Non-pigmented ciliary epithelial cell (primary cell): Measurements from ENCODE around the gene CDSN.
A peak's percentile ranks its signal among the peaks of the same experiment; 100 is the strongest.
"Not testable (repeated sequence)": the region's sequence is repeated elsewhere in the genome, so short reads cannot be mapped to it uniquely, and the experiment has no call there.

Experiments
- DNase-seq: peaks from one replicate; pipeline ENCODE4 v3.0.0-alpha.2; 2010; ENCODE audit warnings: low read depth

Gene CDSN, protein sequence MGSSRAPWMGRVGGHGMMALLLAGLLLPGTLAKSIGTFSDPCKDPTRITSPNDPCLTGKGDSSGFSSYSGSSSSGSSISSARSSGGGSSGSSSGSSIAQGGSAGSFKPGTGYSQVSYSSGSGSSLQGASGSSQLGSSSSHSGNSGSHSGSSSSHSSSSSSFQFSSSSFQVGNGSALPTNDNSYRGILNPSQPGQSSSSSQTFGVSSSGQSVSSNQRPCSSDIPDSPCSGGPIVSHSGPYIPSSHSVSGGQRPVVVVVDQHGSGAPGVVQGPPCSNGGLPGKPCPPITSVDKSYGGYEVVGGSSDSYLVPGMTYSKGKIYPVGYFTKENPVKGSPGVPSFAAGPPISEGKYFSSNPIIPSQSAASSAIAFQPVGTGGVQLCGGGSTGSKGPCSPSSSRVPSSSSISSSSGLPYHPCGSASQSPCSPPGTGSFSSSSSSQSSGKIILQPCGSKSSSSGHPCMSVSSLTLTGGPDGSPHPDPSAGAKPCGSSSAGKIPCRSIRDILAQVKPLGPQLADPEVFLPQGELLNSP

DNA sequence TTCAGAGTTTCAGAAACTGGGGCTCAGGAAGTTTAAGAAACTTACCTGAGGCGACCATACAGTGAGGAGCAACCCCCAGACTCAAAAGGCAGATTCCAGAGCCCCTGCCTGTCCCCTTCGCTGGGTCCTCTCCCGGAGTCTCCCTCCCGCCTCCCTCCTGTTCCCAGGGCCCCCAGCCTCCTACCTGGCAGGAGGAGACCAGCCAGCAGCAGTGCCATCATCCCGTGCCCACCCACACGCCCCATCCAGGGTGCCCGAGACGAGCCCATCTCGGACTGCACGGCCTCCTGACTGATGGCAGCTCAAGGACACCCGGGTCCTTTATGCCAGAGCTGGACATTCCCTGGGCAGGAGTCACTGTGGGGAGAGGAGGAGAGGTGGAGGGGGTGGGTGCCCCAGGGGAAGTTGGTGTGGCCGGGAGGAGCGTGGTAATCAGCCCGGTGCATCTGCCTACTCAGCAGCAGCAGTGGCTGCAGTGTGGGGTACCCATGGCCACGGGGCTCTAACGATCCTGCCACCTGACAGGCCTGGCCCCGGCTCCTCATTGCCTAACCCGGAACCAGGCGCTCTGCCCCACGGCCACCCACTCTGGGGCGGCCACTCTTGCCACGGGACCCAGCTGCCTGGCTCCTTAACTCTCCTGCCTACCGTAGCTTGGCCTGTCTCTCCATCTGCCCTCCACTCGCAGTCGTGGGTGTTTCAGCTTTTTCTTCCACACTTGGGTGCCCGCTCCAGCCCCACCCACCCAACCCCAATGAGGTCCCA is at the start of gene CDSN:
Gene CDSN (minus strand): TSS at position 296 of the 765 bp plus-strand sequence. CDS start 27 bp downstream, at position 269.
- no peak for DNase-seq

DNA sequence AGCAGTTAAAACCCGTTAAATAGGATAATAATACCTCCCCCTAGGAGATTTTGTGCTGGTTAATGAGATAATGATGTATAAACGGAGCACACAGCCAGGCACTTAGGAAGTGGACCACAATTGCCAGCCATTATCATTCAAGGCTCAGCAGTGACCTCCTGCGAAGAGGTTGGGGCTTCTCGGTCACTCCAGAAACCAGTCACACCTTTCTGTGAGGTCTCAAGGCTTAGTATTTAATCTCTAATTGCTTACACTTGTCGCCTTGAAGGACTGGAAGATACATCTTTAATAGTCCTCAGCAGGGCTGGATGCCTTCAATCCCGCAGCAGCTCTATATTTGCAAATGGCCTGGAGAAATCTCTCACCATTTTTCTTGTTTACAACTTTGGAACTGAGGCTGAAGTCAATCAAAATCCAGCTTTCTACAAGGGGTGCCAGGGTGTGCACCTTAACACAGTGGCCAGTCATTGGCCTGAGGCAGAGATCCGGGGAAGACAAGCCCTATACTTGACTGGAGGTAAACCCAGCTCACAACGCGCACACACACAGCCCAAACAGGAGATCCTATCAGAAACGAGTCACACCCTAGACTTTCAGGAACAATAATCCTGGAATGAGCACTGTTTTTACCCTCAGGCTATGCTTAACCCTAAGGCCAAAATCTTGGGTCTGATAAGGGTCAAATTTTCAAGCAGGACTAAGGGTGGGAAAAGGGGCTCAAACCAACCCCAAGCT is 49.0 kb upstream of the CDSN start:
- no peak for DNase-seq

DNA sequence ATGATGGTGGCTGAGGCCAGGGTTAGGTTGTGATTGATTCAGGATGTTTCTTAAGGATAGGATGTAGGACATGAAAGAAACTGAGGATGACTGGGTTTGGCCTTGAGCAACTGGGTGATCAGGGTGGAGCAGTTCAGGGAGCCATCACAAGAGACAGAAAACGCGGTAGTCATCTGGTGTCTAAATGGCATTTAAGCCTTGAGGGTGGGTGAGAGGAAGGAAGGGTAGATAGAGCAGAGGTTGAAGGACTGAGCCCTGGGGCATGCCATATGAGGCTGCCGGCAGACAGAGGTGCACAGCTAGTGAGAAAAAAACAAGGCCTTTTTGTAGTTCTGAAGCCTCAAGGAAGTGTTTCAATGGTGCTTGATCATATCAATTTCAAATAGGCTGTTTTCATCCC is 48.4 kb upstream of the CDSN start:
- no peak for DNase-seq

DNA sequence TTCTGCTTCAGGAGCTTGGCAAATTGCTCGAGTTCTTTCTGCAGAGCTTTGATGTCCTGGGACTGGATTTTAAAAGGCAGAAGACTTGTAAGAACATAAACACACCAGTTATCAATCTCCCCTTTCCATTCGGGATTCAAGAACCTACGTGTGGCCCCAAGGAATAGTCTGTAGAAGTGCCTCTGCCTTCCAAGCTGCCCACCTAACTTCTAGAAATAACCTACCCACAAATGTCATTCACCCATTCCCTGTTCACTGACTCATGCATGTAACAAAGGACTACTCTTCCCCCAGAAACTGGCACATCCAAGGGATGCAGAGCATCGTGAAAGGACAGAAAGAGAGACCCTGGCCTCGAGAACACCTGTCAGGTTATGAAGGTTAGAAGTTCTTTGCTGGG is 45.7 kb upstream of the CDSN start:
- no peak for DNase-seq

DNA sequence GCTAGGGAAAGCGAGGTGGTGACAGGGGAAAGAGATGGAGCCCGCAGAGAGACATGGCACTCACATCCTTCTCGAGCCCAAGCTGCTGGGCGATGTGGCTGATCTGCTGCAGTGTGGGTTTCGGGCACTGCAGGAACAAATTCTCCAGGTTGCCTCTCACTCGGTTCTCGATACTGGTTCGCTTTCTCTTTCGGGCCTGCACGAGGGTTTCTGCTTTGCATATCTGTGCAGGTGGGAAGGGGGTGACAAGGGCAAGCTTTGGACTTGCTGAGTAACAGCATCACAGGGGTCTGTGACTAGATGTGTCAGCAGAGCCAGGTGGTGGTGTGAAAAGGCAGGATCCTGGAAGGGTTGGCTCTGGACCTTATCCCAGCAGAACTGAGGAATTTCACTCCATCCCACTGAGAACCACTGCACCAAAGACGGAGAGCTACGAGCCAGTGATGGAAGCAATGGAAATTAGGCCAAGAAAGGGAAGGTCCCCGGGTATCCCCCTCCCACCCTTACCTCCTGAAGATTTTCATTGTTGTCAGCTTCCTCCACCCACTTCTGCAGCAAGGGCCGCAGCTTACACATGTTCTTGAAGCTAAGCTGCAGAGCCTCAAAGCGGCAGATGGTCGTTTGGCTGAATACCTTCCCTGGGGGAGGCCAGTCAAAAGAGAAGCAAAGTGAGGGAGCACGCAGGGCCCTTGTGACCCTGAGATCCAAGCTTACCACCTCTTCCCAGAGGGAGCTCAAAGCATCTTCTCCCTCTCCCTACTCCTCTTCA is 45.0 kb upstream of the CDSN start:
- DNase-seq: not testable (repeated sequence)

DNA sequence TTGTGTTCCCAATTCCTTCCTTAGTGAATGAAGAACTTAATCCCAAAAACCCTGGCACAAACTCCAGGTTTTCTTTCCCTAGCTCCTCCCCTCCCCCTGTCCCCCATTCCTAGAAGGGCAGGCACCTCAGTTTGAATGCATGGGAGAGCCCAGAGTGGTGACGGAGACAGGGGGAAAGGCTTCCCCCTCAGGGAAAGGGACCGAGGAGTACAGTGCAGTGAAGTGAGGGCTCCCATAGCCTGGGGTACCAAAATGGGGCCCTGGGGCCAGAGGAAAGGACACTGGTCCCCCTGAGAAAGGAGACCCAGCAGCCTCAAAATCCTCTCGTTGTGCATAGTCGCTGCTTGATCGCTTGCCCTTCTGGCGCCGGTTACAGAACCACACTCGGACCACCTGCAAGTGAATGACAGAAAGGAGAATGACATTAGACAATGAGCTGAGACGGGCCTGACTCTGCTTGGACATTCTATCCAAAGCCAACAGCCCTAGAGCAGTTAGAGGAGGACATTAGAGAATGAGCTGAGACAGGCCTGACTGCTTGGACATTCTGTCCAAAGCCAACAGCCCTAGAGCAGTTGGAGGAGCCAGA is 44.3 kb upstream of the CDSN start:
- DNase-seq: not testable (repeated sequence)

DNA sequence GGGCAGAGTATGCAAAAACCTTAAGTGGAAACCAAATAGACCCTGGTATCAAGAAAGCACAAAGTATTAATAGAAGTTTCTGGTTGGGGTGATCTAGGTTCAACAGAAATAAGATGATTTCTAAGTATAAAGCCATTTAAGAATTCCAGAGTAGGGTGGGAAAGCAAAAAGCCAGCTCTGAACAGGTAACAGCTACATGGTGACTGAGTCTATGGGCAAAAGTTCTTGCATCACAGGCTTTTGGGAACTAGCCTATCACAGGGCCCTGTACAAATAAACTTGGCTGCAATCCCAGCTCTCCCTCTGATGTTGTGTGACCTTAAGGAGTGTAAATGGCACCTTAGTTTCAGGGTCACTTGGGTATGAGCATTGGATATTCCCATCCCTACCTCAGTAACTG is 43.7 kb upstream of the CDSN start:
- no peak for DNase-seq

DNA sequence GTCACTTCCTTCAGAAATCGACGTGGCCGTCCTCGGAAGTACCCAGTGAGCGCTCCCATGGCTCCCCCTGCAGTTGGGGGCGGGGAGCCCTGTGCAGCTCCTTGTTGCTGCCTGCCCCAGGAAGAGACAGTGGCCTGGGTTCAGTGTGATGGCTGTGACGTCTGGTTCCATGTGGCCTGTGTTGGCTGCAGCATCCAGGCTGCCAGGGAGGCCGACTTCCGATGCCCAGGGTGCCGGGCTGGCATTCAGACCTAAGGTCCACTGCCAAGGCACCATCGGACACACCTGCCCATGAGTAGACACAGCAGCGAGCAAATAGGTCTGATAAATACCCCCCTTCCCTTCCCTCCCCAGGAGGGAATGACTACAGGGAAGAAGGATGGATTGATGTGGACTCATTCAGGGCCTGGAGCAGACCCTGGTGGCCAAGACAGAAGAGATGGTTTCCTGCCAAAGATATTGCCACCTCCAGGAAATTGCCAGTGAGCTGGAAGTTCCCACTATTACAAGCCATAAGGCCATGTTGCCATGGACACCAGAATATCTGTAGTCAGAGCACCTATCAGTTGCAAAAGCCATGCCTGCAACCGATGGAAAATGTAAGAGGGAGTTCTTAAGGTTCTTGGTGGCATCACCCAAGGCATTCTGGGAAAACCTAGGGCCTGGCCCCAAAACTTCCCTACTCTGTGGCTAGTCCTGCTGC is 42.4 kb upstream of the CDSN start:
- no peak for DNase-seq

DNA sequence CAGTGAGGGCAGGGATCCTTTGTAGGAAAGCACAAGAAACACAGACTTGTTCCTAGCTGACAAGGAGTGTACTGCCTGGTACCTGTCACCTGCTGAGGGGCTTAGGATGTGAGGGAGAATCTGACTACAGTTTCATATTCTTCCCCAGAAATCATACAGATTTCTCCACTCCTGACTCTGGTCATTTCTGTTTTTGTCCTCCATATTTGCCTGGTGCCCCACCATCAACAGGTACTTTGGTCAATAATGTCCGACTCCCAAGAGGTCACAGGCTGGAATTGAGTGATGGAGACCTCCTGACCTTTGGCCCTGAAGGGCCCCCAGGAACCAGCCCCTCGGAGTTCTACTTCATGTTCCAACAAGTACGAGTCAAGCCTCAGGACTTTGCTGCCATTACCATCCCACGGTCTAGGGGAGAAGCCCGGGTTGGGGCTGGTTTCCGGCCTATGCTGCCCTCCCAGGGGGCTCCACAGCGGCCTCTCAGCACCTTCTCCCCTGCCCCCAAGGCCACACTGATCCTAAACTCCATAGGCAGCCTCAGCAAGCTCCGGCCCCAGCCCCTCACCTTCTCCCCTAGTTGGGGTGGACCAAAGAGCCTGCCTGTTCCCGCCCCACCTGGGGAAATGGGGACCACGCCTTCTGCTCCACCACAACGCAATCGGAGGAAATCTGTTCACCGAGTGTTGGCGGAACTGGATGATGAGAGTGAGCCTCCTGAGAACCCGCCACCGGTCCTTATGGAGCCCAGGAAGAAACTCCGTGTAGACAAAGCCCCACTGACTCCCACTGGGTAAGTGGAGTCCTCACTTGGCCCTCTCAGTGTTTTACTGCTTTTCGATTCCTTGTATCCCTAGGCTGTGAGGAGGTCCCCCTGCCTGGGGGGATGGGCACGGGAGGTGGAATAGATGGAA is 41.2 kb upstream of the CDSN start:
- no peak for DNase-seq

DNA sequence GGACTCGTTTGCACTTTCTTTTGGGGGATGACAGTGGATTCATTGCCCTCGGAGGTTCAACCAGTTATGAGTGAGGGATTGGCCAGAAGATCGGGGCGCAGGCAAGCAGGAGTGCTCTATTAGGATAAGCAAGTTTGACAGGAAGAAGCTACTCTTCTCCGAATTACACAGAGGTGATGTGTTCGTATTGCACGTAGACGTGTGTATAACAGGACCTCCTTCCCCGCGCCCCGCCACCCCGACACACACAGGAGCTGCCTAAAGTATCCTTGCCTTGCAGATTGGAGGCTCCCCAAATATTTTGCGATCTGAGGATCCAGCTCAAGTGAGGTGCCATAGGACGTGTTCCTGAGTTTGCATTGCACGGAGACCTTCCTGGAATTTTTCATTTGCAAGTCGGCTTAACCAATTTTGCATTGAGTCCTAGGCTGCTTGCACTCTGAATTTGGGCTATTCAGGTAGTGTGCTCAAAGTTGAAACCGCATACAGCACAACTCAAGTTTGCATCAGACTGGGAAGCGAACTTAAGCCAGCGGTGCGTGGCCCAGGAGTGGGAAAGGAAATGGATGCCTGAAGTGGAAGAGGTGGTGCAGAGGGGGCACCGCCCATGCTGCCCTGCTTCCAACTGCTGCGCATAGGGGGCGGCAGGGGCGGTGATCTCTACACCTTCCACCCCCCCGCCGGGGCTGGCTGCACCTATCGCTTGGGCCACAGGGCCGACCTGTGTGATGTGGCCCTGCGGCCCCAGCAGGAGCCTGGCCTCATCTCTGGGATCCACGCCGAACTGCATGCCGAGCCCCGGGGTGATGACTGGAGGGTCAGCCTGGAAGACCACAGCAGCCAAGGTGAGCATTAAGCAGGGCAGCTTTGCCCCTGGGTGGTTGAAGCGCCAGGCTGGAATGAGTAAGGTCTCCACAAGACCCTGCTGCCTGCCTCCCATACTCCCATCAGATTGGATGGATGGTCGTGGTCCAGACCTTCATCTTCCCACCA is 38.9 kb upstream of the CDSN start:
- DNase-seq: no peak

DNA sequence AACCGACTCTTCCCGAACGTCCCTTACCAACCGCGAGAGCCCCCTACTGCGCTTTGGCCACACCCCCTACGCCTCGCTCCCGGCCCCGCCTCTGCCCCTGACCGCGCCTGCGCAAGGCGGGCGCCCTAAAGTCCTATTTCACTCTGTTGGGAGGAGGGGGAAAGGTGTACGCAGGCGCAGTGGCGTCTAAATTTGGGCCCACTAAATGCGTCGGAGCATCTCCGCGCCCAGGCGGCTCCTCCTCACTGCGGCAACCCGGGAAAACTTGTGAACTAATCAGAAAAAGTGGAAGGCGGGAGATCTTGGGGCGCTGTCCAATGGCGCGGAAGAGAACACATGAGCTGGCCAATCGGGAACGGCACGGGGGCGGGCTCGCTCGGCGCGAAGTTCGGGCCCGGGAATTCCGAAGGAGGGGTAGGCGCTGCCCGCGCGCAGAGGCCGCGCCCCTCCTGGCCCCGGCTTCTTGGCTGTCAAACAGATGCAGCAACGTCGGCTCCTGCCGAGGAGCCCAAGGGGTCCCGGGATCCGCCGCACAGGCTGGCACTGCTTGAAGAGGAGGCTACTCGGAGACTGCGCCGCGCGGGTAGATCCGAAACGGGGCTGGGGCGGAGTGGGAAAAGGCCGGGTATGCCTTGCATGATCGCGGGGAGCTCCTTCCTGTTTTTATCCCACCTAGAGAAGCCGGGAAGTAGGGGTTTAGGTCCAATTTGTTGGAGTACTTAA is 38.1 kb upstream of the CDSN start, which contains the start of gene TCF19:
Gene TCF19 (plus strand): TSS at position 450 of the 723 bp plus-strand sequence. CDS start 881 bp downstream, outside the sequence.
- peak; percentile 93 for DNase-seq

DNA sequence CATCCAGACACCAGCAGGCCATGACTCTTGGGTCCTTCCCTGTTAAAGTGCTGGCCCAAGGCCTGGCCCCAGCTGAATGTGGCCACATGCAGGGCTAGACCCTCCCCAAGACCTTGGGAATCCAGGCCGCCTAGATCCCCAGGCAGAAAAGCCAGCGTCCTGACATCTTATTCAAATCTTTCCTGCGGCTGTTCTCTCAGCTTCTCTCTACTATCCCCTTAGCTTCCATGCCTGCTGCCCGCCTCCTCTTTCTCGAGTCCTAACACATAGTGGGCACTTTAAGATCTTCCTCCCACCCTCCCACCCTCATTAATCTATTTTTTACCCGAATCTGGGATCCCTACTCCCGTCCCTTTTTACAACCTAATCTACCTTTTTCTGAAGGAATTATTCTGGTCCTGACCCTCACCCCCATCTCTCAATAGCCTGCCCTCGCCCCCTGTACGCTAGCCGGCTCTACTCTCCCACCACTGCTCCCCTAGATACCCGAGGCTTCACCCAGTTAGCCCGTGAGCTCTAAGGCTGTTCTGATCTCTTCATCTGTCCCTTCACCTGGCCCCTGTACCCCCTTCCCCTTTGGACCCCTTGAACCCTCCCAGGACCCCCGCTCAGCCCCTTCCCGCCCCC is 37.4 kb upstream of the CDSN start, which contains the start of gene CCHCR1:
Gene CCHCR1 (minus strand): TSS at position 290 of the 627 bp plus-strand sequence. CDS start 202 bp downstream, at position 88.
- no peak for DNase-seq

DNA sequence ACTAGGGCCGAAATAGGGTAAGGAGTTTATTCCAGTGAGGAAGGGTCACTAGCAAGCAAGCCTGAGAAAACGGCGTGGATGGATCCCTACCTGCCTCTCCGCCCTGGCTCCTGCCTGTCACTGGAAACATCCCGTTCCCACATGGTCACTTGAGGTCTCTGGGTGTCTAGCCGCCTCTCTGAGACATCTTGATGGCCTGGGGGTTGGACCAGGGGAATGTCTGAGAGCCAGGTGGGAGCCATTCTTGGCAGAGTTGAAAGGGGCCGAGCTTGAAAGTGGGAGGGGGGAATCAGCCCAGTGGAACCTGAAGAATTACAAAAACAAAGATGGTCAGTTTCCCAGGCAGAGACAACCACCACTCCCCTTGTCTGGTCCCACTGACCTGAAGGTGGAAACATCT is 36.4 kb upstream of the CDSN start:
- no peak for DNase-seq

DNA sequence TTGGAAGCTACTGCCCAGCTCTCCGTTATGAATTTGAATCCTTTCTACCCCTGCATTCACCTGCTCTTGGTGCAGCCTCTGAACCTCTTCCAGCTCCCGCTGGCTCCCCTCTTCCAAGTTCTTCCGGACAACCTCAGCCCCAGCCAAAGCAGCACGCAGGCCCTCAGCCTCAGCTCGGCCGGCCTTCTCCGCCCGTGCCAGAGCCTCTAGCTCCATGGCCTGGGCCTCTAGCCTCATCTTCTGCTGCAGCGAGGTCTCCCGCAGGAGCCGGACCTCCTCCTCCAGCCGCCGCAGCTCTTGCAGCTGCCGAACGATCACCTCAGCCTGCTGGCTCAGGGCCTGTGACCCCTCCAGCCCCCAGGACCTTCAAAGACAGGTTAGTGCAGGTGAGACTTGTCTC is 34.2 kb upstream of the CDSN start:
- DNase-seq: no peak

DNA sequence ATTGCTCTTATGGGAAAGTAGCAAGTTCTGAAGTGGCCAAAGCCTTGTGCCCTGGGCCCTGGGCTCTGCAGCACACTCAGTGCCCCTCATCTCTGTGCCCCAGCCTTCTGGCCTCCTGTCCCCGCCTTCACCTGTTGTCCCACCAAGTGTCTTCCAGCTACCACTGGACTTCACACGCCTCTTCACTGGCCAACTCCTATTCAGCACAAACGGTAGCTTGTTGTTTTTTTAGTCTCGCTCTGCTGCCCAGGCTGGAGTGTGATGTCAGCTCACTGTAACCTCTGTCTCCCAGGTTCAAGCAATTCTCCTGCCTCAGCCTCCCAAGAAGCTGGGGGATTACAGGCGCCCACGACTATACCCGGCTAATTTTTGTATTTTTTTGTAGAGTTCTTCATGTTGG is 32.5 kb upstream of the CDSN start:
- no peak for DNase-seq

DNA sequence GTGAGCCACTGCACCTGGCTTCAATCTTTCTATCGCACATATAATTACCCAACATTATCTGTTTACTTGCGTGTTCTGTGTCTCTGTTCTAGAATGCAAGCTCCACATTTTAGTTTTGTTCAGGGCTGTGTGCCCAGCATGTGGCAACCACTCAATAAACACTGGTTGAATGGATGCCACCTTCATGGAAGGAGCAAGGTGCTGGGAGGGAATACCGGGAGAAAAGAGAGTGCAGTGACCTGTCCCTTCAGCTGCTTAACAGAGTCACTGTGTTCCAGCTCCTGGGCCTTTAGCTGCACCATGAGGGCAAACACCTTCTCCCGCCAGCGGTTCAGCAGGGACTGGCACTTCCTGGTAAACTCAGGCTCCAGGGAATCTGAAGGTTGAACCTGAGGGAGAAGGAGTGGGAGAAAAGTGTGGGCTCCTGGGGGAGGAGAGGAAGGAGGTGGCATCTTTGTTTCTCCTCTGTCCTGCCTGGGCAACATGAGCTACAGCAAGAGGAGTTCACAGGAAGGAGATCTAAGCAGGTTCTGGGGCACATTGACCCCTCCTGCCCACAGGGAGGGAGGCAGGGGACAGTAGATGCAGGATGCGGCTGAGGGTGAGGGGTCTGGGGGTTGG is 29.7 kb upstream of the CDSN start:
- DNase-seq: no peak
